Mucosa of descending colon (tissue), 3 donors: ENCODE results near the gene MON2. TPM values are rescaled to one million over a fixed set of nuclear protein-coding genes. Genes with fewer than 3 reads are reported as not detected.

Experiments
- ATAC-seq: fragments of 200-7000 bp; cut with Tn5 transposase; one replicate; pipeline ENCODE4 v1.9.1; 2020; ENCODE audit warnings: mild to moderate bottlenecking, moderate library complexity
- DNase-seq, 3 donors: peaks; one replicate each; pipeline ENCODE4 v3.0.0-alpha.2; 2020
- H3K36me3 ChIP-seq: fragments of 200-600 bp; one replicate; pipeline ENCODE4 v1.8.0; 2021; ENCODE audit warnings: low read depth, mild to moderate bottlenecking
- H3K4me1 ChIP-seq: fragments of 200-600 bp; one replicate; pipeline ENCODE4 v1.8.0; 2021; ENCODE audit warnings: low read depth, mild to moderate bottlenecking
- H3K4me3 ChIP-seq: fragments of 200-600 bp; one replicate; pipeline ENCODE4 v1.8.0; 2021; ENCODE audit warnings: mild to moderate bottlenecking
- H3K9me3 ChIP-seq: fragments of 200-600 bp; one replicate; pipeline ENCODE4 v1.8.0; 2021; ENCODE audit warnings: mild to moderate bottlenecking
- intact Hi-C, 2 donors: fragments of 100-400 bp; cut with DNase I in 1 of 2; cut with micrococcal nuclease in 1 of 2; formaldehyde crosslinking; loops; one replicate each; pipeline versions ENCODE4 v1.11.0 to v1.11.1; 2022; cut with DNase I, micrococcal nuclease
- total RNA-seq, 3 donors: library from RNA; stranded (reverse); fragmentation: NEBNext Ultra II Directional in 2 of 3; extraction: Animal tissue kit (Norgen Biotek cat#: 25700) in 2 of 3; gene quantifications; one replicate each; pipeline versions ENCODE4 v1.2.1 to v1.2.4, GENCODE V29; 2021 to 2023
- TF ChIP-seq, protein P1 (sequence below): fragments of 200-600 bp; IDR thresholded peaks from one replicate; pipeline ENCODE4 v1.8.0; 2022; ENCODE audit warnings: antibody characterized with exemption, mild to moderate bottlenecking
- donor health status: DM: no; HTN: no; CAD: no; lungs with moderate emphysema.
- donor health status: DM: no; HTN: no; CAD: no.
- donor health status: DM: no; HTN: yes; CAD: no.

The MON2 gene
- total RNA-seq, 3 donors from 2014 or later, result 54.3 to 77.8 (median 55.4) TPM

DNA sequence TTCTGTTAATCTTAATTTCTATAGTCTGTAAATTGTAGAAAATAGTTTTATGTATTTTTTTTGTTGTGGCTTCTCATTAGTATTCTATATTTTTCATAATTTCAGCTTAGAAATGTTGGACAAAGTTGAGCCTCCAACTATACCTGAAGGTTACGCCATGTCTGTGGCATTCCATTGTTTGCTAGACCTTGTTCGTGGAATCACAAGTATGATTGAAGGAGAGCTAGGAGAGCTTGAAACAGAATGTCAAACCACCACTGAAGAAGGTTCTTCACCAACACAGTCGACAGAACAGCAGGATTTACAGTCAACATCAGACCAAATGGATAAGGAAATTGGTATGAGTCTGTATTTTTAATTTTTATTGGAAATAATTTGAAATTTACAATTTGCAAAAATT lies 65.7 kb downstream of the MON2 start:
- ATAC-seq (no peak), DNase-seq (no peak)
- intact Hi-C loops, result no loop called here
- H3K4me1 ChIP-seq, result no peaks in the 10 kb centered on the region
- H3K4me3 ChIP-seq, result no peak overlapping the region
- H3K9me3 ChIP-seq, result no peaks in the 10 kb centered on the region
- H3K36me3 ChIP-seq, result no peaks in the 10 kb centered on the region
- TF ChIP-seq, protein P1, sequence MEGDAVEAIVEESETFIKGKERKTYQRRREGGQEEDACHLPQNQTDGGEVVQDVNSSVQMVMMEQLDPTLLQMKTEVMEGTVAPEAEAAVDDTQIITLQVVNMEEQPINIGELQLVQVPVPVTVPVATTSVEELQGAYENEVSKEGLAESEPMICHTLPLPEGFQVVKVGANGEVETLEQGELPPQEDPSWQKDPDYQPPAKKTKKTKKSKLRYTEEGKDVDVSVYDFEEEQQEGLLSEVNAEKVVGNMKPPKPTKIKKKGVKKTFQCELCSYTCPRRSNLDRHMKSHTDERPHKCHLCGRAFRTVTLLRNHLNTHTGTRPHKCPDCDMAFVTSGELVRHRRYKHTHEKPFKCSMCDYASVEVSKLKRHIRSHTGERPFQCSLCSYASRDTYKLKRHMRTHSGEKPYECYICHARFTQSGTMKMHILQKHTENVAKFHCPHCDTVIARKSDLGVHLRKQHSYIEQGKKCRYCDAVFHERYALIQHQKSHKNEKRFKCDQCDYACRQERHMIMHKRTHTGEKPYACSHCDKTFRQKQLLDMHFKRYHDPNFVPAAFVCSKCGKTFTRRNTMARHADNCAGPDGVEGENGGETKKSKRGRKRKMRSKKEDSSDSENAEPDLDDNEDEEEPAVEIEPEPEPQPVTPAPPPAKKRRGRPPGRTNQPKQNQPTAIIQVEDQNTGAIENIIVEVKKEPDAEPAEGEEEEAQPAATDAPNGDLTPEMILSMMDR, result no peak

DNA sequence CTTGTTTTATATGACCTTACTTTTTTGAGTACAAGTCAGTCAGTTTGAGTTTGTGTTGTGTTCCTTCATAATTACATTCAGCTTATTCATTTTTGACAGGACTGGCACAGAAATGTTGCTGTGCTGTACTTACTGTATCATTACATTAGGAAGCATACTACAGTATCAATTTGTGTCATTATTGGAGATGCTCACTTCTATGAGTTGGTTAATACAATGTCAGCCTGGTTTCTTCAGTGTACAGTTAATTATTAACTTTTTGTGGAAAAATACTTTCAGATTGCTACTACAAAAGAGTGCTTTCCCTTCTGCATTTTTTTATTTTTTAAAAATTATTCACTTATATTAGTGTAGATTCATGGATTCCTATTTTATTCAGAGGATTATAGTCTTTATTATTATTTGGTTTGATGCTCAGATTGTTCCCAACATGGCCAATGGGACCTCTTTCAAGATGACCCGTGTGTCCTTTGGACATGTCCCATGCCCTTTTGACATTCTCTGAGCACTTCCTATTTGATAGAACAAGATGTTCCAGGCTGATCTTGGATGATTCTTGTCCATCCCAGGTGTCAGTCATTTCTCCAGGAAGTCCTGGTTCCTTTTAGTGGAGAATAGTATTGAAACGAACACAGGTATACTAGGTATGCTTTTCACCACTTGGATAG lies 66.6 kb downstream of the MON2 start:
- TF ChIP-seq, protein P1, result no peak
- intact Hi-C loops, result no loop called here
- Histone ChIP-seq H3K9me3 (no peaks in the 10 kb centered on the region), H3K4me1 (no peaks in the 10 kb centered on the region), H3K36me3 (no peaks in the 10 kb centered on the region), H3K4me3 (no peak overlapping the region)
- ATAC-seq (no peak), DNase-seq (no peak)

DNA sequence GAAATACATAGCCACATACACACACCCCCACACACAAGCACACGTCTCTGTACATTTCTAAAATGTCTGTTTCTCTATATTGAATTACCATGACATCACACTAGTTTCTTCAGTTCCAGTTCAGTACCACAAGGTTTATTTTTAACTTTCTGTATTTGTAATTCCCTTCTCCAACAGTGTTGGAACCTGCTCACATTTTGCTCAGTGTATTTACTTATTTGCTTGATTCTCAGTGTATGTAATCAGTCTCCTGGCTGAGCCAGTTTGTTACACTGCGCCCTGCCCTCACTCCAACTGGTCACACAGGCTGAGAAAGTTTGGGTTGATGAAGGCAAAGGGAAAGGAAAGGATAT lies 67.1 kb downstream of the MON2 start:
- no peaks in the 10 kb centered on the region for H3K36me3 ChIP-seq
- ATAC-seq (no peak), DNase-seq (no peak)
- no peaks in the 10 kb centered on the region for H3K9me3 ChIP-seq
- no peaks in the 10 kb centered on the region for H3K4me1 ChIP-seq
- intact Hi-C loops, result no loop called here
- H3K4me3 ChIP-seq, result no peak overlapping the region
- TF ChIP-seq, protein P1, result no peak

DNA sequence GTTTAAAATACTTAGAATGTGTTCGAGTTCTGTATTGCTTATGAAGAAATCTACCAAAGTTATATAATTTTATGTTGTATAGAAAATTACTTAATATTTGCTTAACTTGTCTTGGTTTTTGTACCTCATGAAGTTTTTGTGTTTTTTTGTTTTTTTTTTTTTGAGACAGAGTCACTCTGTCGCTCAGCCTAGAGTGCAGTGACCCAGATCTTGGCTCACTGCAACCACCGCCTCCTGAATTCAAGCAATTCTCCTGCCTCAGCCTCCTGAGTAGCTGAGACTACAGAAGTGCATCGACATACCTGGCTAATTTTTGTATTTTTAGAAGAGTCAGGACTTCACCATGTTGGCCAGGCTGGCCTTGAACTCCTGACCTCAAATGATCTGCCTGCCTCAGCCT lies 69.9 kb downstream of the MON2 start:
- intact Hi-C loops, result no loop called here
- DNase-seq (no peak), ATAC-seq (no peak)
- no peaks in the 10 kb centered on the region for H3K4me1 ChIP-seq
- no peaks in the 10 kb centered on the region for H3K9me3 ChIP-seq
- H3K4me3 ChIP-seq, result no peak overlapping the region
- H3K36me3 ChIP-seq, result no peaks in the 10 kb centered on the region
- TF ChIP-seq, protein P1, result no peak

DNA sequence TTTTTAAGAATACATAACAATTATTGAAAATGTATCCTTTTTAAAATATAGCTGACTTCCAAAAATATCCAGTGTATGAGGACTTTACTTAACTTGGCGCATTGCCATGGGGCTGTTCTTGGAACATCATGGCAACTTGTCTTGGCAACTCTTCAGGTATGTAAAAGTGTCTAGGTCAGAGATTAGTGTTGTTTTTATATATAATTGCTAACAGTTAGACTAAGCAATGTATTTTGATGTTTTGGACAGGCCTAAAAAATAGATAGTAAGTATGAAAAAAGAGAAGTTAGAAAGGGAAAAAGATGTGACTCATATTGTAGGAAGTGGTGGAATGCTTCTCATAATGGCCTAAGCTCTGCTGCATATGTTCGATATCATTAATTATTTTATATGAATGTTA lies 70.9 kb downstream of the MON2 start:
- Histone ChIP-seq H3K4me3 (no peak overlapping the region), H3K4me1 (no peaks in the 10 kb centered on the region), H3K36me3 (no peaks in the 10 kb centered on the region), H3K9me3 (no peaks in the 10 kb centered on the region)
- TF ChIP-seq, protein P1, result no peak
- no peak for ATAC-seq
- peak in 1 of 3 donors; percentile 7 for DNase-seq
- intact Hi-C loops, result no loop called here

DNA sequence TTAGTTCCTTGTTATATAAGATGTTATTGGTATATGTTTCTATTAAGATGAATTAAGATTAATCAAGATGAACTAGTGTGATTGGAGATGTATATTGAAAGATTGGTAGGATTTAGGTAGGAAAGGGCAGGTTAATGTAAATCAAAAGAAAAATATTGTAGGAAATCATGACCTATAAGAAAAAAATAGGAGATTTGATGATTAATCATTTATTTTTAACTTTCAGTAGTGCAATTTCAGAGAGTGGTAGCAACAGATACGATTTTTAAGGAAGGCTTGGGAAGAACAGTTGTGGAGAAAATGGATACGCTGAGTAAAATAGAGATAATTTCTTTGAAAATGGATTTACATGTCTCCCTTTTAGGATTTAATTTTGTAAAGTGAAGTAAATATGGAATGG lies 73.7 kb downstream of the MON2 start:
- H3K36me3 ChIP-seq, result no peaks in the 10 kb centered on the region
- ATAC-seq (no peak), DNase-seq (no peak)
- TF ChIP-seq, protein P1, result no peak
- intact Hi-C loops, result no loop called here
- no peaks in the 10 kb centered on the region for H3K9me3 ChIP-seq
- H3K4me3 ChIP-seq, result no peak overlapping the region
- no peaks in the 10 kb centered on the region for H3K4me1 ChIP-seq
